Activated T-cell treated with anti-CD3 and anti-CD28 coated beads, Interleukin-2, amount 50 U/mL, for 1 hour (primary cell): ENCODE measurements around the gene C9orf50.

Experiments
- DNase-seq: peaks from one replicate; pipeline ENCODE4 v3.0.0-alpha.2; 2020

The C9orf50 gene

DNA sequence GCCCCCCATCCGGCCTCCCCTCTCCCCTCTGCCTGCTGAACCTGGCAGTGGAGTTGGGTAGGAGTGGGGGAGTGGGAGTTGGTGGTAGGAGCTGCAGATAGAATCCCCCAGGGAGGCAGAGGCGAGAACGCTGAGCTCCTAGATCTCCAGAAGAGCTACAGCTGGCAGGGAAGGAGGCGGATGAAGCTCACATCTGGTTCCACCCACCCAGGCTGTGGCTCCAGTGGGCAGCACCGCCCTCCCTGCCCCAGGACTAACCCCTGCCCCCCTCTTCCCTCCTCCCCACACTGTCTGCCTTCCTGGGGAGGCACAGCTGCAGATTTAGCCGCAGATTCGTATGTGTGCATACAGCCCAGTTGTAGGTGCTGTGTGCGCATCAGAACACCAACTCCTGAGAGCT lies 34.2 kb downstream of the C9orf50 start:
- no peak for DNase-seq

- no peak for DNase-seq
Measured at GRCh38 chr9:129586245-129586644, 34.7 kb downstream of the C9orf50 start.

GRCh38 chr9:129585352-129585751 lies 35.5 kb downstream of the C9orf50 start:
- DNase-seq = no peak

- peak; percentile 56 for DNase-seq
Measured at GRCh38 chr9:129584136-129584535, 36.8 kb downstream of the C9orf50 start.

DNA sequence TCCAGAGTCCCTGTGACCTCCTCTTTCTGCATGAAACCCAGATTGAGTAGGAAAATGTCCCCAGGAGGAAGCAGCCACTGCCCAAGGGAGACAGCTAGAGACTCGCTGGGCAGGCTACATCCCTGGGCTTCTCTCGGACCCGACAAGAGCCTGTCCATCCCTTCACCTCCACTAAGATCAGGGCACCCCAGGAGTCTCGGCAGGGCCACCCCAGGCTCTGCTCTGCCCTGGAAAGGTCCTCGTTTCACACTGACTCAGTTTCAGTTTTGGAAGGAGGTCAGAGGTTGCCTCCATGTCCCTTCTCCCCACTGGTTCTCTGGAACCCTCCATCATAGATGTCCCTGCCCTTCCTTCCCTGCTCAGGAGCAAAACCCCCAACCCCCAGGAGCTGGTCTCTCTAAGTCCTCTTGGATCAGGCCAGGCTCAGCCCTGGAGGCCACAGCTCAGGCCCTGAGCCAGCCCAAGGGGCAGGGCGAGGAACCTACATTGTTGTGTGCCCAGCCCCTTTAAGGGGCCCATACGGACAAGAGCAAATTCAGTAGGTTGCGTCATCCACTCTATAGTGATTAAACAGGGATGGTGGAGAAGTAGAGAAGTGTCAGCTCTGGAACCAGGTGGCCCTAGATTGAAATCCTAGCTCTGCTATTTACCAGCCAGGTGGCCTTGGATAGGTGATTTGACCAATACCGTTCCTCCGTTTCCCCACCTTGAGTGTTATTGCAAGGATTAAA lies 37.4 kb downstream of the C9orf50 start:
- no peak for DNase-seq

- no peak for DNase-seq
Measured at GRCh38 chr9:129582855-129583254, 38.0 kb downstream of the C9orf50 start.

GRCh38 chr9:129581505-129582189 lies 39.3 kb downstream of the C9orf50 start:
- no peak for DNase-seq

GRCh38 chr9:129580211-129580915 lies 40.5 kb downstream of the C9orf50 start:
- DNase-seq = no peak

DNA sequence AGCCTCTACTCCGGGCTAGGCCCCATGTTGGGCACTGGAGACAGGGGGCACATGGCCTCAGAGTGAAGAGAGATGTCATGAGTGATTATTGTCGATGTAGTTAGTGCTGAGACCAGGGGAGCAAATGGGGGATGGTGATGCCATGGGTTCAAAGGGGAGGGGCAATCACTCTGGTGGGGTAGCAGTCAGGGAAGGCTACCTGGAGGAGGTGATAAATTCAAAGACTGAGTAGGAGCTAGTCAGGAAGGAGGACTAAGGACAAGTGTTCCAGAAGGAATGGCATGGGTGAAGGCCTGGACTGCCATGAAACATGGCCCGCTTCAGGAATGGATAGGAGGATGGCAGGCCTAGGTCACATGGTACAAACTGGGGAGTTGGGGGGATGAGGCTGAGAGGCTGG lies 41.6 kb downstream of the C9orf50 start:
- DNase-seq = no peak

DNA sequence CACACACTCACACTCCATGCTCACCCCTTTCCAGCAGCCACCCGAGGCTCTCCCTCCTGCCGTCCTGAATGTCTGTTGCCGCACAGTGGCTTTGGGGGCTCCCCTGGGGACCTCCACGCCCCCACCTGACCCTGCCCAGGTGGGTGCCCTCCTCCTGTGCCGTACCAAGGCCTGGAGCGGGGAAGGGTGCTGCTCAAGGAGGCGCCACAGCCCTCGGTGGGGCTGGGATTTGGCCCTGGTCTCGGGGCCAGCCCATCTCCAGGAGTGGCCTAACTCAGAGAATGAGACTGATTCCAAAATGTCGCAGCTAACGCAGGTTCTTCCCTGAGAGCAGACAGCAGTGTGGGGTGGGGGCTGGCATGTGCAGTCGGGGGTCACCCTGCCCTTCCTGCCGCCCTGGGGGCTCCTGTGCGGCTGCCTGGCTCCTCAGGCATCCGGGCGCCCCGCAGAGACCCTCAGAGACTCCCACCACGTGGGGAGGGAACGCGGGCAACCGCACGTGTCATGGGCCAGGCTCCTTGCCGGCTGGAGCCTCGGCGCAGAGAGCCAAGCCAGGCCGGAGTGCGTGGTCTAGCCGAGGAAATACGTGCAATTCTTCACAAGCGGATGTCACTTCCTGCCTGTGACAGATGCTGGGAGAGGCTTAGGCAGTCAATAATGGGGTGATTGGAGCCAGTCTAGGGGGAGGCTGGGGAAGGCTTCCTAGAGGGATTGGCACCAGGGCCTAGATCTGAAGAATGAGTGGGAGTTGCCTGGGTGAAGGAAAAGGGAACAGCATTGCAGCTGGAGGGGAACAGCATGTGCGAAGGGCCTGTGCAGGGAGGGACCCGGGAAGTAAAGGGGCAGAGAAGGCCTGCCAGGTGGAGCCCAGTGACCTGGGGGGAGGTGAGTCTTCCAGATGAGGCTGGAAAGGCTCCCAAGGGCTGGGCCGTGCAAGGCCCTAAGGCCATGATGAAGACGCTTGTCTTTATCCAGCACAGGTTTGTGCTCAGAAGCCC lies 44.1 kb downstream of the C9orf50 start:
- DNase-seq = no peak

- DNase-seq = no peak
Measured at GRCh38 chr9:129575818-129576217, 45.1 kb downstream of the C9orf50 start.

DNA sequence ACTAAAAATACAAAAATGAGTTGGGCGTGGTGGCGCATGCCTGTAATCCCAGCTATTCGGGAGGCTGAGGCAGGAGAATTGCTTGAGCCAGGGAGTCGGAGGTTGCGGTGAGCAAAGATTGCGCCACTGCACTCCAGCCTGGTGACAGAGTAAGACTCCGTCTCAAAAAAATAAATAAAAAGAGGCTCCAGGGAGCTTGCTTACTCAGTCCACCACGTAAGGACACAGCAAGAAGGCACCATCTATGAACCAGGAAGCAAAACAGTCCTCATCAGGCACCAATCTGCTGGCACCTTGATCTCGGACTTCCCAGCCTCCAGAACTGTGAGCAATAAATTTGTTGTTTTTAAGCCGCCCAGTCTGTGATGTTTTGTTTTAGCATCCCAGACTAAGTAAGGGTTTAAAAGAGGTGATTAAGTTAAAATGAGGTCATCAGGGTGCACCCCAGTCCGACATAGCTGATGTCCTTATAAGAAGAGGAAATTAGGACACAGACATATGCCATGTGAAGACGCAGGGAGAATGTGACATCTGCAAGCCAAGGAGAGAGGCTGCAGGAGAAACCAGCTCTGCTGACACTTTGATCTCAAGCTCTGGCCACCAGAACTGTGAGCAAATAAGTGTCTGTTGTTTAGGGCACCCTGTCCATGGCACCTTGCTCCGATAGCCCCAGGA lies 45.9 kb downstream of the C9orf50 start:
- DNase-seq = no peak

DNA sequence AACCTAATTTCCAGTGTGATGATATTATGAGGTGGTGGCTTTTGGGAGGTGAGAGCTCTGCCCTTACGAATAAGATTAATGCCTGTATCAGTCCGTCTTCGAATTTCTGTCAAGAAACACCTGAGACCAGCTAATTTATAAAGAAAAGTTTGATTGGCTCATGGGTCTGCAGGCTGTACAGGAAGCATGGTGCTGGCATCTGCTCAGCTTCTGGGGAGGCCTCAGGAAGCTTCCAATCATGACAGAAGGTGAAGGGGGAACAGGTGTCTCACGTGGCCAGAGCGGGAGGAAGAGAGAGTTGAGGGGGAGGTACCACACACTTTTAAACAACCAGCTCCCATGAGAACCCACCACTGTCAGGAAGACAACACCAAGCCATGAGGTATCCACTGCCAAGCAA lies 46.9 kb downstream of the C9orf50 start:
- DNase-seq = no peak

DNA sequence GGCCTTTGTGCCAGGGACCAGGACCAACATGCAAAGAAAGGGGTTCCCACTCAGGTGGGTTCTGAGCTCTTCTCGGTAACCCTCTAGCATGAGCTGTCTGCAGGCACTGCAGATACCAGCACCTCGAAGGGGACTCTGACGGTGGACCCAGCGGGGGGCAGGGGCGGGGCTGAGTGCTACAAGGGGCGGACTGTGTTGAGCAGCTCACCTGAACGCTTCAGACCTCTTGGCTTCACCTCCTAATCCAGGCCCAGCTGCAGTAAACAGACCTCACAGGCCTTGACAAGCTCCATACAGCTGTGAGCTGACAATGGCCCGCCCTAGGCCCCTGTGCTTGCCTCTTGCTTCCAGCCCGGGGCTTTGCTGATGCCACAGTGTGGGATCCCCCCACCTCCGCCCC lies 48.4 kb downstream of the C9orf50 start:
- no peak for DNase-seq

DNA sequence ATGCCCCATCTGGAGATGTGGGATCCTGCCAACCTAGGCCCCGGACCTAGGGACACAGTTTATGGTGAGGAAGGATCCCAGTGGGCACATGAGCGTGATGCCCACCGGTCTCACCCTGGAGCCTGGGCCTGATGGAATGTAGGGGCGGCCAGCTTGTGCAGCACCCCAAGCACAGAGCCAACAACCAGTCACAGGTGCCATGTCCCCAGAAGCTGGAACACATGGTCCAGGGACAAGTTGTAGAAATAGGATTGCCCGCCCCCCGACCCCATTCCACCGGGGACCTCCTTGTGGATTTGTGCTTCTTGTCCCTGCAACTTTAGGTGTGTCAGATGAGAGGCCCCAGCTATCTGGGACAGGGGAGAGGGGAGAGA lies 48.9 kb downstream of the C9orf50 start:
- DNase-seq = no peak

DNA sequence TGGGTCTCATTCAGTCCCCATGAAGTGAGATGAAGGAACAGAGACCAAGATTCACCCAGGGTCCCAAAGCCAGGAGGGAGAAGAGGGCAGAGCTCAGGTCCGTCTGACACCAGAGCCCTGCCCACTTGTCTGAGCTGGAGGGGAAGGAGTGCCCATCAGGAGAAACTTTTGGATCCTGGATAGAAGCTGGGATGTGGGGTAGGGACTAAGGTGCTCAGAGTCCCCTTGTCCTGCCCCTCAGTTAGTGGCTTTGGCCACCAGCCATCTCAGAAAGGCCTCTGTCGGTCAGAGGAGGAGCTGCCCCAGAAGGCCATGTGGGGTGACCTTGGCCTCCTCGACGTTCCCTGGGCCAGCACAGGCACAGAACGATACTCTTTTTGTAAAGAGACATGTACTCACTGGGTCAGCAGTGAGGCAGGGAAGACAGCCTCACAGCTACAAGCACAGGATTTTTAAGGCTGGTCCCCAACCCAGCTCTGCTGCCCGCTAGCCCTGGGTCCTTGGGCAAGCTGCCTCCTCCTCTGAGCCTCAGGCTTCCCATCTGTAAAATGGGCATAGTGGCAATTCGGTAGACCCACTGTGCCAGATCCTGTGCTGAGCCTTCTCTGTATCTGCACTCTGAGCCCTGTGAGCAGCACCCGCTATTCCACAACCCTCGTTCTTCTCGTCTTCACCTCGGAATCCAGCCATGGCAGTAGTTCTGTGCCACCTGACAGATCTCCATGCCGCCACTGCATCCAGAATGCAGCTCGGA lies 49.4 kb downstream of the C9orf50 start:
- no peak for DNase-seq

- DNase-seq = no peak
Measured at GRCh38 chr9:129570450-129571297, 50.2 kb downstream of the C9orf50 start.

DNA sequence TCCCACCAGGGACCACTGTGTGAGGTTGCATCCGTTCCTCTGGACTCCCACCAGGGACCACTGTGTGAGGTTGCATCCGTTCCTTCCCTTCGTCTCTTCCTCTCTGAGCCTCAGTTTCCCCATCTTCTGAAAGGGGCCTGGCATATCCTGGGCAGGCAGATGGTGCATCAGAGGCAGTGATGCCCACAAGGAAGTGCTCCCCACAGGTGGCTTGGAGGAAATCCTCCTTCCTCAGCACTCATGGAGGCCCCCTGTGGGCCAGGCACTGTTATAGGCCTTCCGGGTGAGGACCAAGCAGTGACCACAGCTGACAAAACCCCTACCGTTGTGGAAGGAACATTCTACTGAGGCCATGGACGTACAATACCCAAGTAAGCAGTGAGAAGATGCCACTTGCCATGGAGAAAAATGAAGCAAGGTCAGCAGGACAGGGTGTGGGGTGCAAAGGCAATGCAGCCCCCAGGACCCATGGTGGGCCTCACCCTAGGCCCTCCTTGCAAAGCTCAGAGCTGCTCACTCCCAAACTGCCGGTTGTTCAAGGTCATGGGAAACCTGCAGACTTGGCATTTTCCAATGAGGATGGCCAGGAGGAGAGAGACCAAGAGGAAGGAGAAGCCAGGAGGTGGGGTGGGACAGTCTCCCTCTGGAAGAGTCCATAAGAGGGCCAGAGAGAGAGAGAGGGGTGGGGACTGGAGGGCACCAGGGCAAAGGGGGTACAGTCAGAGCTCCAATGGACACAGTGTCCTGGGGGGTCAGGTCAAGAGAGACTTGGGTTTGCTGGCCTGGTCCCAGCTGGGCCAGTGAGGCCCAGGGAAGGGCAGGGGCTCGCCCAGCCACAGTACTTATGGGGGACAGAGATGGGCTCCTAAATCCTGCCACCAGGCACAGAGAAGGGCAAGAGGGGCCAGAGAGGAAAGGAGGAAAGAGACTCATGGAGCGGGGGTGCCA lies 51.1 kb downstream of the C9orf50 start:
- no peak for DNase-seq
